SK-MEL-5 (cell line): ENCODE measurements around the gene CA4. TPM values are rescaled to one million over a fixed set of nuclear protein-coding genes. Genes with fewer than 3 reads are reported as not detected.
"Not testable (repeated sequence)": the region's sequence is repeated elsewhere in the genome, so short reads cannot be mapped to it uniquely, and the experiment has no call there.

Experiments used
- DNase-seq: peaks from one replicate; pipeline ENCODE4 v3.0.0-alpha.2; 2016; ENCODE audit warnings: low read depth, low spot score
- in situ Hi-C: cut with HindIII; loops from 2 replicates; pipeline ENCODE4 v1.10.0; 2016; ENCODE audit warnings: low sequenced_read_pairs, high pct_unique_total_duplicates, low pct_unique_long_range_greater_than_20kb
- total RNA-seq: library from RNA; depleted of rRNA; stranded (reverse); fragments of >200 nt; shearing (Covaris generic); gene quantifications from 2 replicates; pipeline ENCODE4 v1.2.3, GENCODE V29; 2014

The CA4 gene
- total RNA-seq, 1 experiment from 2014 or later: not detected

- in situ Hi-C loops: no loop called here
- DNase-seq: no peak
Observed at GRCh38 chr17:60164697-60165096, 14.9 kb downstream of the CA4 start.

- in situ Hi-C loops: no loop called here
- no peak for DNase-seq
Observed at GRCh38 chr17:60165223-60165622, 15.4 kb downstream of the CA4 start.

DNA sequence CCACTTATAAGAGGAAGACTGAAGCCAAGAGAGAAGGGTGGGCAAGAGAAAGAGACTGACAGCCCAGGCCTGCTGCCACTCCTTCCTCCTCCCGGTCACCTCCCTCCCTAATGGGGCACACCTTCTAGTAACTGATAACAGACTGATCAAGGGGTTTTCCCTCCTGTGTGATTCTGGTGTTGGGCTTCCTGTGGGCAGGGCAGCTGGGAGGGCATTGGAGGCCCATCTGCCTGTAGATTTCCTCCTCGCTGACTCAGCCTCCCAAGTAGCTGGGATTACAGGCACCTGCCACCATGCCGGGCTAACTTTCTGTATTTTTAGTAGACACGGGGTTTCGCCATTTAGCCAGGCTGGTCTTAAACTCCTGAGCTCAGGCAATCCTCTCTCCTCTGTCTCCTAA lies 16.2 kb downstream of the CA4 start:
- no peak for DNase-seq
- in situ Hi-C loops: no loop called here

- no peak for DNase-seq
Observed at GRCh38 chr17:60167065-60167741, 17.4 kb downstream of the CA4 start.

DNA sequence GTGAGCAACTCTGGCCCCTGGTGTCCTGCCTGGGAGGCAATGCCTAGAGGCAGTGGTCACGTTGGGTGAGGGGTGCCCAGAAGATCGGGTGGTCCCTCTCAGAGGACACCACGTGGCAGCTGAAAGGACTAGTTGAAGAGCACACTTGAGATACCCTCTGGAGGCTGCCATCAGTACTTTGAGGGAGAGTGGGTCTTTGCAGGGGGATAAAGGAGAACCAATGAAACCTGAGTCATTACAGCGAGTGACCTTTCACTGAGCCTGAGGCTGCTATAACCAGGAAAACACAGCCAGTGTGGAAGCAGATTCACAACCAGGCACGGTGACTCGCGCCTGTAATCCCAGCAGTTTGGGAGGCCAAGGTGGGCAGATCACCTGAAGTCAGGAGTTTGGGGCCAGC lies 18.9 kb downstream of the CA4 start:
- DNase-seq: no peak
- in situ Hi-C loops: no loop called here

More at GRCh38 chr17:60167065-60167741, 17.4 kb downstream of the CA4 start:
- in situ Hi-C loops: no loop called here

DNA sequence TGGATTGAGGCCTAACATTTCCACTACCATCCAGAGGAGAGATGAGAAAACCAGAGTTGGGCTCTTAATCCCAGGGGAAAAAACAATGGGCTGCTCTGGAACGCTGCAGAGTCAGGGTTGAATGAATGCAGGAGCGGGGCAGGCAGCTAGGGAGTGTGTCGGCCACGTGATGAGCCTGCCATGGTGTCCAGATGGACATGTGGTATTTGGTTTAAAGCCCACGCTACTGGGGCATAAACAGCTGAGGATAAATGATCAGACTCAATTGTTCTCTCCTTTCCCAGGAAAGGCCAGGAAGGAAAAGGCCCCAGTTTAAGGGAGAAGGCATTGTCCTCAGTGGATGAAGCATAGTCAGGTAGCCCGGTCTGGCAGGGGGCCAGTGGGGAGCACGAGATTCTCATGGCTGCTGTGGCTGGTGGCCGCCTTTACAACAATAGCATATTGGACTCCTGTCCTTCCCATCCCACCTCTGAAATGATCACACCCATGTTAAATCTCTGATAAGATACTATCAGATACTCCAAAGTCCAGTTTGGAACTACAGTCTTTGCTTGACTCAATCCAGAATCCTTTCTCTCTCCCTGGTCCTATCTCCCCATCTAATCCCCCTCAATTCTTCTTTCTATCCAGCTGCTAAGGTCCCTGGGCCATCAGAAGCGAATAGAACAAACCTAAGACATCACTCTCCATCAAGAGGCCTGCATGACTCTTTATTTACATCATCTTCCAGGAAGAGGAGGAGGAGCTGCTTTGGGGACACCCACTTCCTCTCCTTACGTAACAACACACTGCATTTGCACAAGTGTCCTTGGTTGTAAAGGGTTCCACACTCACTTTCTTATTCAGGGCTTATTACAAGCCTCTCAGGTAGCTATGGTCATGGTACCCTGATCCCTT lies 20.4 kb downstream of the CA4 start:
- in situ Hi-C loops: no loop called here
- peak; percentile 43 for DNase-seq

DNA sequence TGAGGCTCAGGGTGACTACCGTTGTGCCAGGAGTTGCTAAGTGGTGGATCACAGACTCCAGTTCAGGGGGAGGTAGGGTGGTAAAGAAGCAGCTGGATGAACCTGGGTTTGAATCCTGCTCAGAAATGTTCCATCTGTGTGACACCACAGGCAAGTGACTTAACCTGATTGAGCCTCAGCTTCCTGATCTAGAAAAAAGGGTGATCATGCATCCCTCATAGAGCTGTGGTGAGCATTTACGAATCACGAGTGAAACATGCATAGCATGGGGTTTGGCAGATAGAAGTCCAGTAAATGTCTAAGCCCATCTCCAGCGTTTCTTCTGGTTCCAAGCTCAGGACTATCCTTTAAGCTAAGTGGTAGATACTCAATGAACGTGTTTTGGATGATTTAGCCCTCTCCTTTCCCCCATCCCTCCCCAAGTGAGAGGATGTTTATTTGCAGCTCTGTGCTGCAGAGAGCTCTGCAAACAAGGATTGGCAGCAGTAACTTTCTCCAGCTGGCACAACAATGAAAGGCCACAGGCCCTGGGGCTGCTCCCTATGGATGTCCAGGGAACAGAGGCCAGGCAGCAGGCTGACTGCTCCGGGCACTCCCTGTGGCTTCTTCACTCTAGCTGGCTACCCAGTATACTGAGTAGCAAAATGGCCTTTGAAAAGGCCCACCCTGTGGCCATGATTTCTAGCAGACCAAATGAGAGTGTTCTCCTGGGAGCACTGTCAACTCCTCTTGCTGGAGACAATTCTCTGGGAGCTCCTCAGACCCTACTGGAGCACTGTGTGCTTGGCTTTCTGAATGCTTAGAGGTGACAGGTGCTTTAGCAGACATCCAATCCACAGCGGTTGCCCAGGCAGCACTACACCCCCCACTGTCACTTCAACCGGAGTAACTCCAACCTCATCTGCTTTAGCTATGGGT lies 21.3 kb downstream of the CA4 start:
- no peak for DNase-seq
- in situ Hi-C loops: no loop called here

GRCh38 chr17:60171753-60172079 lies 21.9 kb downstream of the CA4 start:
- in situ Hi-C loops: no loop called here

DNA sequence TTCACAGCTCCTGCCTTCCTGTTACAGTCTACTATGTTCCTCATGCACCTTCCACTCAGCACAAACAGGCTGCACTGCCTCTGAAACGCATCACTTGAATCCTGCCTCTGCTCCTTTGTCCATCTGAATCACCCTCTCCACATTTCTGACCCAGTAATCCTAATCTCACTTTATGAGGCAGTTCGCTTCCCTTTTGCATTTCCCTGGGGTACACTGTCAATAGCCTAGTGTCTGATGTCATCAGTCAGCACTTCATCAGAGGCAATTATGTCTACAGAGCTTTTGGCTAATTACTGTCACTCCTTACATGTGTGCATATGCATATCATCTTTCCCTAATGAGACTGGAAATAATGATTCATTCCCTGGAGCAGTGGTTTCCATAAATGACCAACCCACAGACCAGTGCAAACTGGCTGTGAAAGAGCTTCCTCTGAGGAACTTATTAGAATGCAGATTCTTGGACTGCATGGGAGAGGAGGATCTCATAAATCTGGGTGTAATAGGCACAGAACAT lies 23.6 kb downstream of the CA4 start:
- no peak for DNase-seq
- in situ Hi-C loops: no loop called here

More at GRCh38 chr17:60171753-60172079, 21.9 kb downstream of the CA4 start:
- DNase-seq: no peak

GRCh38 chr17:60174035-60174434 lies 24.3 kb downstream of the CA4 start:
- no peak for DNase-seq

DNA sequence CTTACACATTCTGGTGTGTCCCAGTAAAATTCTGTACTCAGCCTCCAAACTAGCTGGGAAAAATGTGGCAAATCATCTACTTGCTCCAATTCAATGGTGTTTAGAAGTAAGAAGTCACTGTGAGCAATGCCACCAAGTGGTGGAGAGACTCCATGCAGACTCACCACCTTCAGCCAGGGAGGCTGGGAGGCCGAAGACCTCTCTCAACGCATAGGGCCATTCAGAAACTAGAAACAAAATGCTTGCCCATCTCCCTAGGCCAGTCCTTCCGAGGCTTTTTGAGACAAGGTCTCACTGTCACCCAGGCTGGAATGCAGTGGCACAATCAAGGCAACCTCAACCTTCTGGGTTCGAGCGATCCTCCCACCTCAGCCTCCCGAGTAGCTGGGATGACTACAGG lies 25.0 kb downstream of the CA4 start:
- peak; percentile 76 for DNase-seq
- in situ Hi-C loops: not testable (repeated sequence)

More at GRCh38 chr17:60174035-60174434, 24.3 kb downstream of the CA4 start:
- in situ Hi-C loops: no loop called here

DNA sequence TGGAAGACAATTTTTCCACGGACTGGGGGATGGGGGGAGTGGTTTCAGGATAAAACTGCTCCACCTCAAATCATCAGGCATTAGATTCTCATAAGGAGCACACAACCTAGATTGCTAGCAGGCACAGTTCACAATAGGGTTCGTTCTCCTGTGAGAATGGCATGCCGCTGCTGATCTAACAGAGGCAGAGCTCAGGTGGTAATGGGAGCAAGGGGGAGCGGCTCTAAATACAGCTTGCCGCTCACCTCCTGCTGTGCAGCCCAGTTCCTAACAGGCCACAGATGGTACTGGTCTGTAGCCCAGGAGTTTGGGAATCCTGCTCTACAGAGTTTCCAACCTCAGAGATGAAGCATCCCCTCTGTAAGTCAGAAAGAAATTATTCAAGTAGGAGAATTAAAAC lies 27.0 kb downstream of the CA4 start:
- in situ Hi-C loops, DNase-seq: not testable (repeated sequence)

DNA sequence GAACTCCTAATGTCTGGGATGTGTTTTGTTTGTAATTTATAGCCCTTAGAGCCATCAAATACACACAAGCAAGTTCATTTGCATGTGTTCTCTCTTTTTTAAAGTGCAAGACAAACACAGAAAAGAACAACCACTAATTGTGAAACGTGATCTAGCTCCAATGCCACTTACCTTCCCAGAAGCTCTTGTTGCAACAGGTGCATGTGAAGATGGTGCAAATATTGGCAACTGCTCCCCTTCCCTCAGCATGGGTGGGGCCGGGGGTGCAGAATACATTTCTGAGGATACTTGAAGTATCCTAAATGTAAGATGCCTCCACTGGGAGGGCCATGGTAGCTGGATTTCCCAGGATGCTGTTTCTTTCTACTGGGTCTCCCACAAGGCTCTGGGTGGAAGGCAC lies 28.4 kb downstream of the CA4 start:
- DNase-seq, in situ Hi-C loops: not testable (repeated sequence)

DNA sequence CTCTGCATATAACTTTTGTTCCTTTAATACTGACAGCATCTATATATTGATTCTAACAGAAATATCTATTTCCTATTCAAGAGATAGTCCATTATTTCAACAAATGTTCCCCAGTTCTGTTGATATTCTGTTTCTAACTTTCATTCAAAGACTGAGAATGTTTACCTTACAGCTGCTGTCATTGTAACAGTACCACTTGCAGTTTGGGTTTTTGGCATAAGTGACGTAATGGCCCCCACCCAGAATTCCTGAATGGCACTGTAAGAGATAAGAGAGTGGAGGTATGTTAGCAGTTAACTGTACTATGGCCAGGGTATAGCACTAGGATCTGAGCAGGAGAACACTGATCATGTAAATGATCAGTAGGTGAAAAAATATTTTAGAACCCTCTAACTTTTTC lies 30.6 kb downstream of the CA4 start:
- in situ Hi-C loops, DNase-seq: not testable (repeated sequence)

DNA sequence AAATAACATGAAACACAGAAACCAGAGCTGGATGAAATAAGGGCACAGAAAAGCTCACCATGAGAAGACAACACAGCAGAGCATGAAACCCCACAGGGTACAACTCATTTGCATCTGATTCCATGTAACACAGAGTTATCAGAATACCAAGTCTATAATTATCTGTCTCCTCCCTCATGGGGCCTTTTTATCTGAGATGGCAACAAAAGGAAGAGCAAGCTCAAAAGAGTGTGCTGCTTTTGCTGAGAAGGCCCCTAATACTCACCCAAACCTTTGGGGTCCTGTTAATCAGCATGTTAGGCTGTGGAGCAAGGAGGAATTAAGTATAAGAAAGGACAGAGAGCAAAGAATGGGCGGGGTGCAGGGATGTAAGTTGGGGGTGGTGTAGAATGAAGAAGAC lies 36.6 kb downstream of the CA4 start:
- in situ Hi-C loops, DNase-seq: not testable (repeated sequence)

GRCh38 chr17:60186846-60187745 lies 37.3 kb downstream of the CA4 start:
- in situ Hi-C loops, DNase-seq: not testable (repeated sequence)

DNA sequence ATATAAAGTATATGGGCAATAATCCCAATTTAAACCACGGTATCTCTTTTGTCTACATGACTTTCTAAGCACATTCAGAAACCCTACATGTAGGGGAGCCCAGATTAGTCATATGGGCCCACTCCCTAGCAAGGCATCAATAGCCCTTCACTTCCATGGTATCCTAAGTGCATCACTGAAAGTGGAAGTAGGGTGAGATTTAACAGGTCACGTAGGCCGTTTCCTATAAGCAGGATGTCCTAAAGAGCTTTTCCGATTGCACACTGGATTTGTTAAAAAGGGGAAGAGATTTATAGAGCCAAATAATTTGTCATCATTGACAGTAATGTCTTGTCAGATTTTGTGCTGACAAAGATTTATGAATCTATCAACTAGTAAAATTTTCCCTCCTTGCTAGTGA lies 39.0 kb downstream of the CA4 start:
- DNase-seq: no peak
- in situ Hi-C loops: no loop called here
